HEK293 (cell line): ENCODE results near the gene SLC51B.

Experiments used
- CTCF ChIA-PET: fragments of 350-600 bp; formaldehyde crosslinking; extraction: SDS; loops from one replicate; lab custom pipeline; 2021; ENCODE audit warnings: antibody characterized with exemption; lab: Yijun Ruan, JAX
- POLR2A ChIA-PET: fragments of 300-600 bp; formaldehyde crosslinking; extraction: SDS; loops from one replicate; lab custom pipeline; 2020; ENCODE audit warnings: antibody characterized with exemption, inconsistent platforms; lab: Yijun Ruan, JAX
- H3K27ac ChIP-seq: fragments of 200-500 bp; sonication (Bioruptor generic); 2 replicates; pipeline ENCODE4 v1.5.1; 2014; ENCODE audit warnings: low read depth, low read length, control low read depth, inconsistent platforms; ENCODE audit errors: extremely low read depth
- H3K36me3 ChIP-seq, 2 experiments: fragments of 200-500 bp in 1 of 2; sonication (Bioruptor generic) in 1 of 2; 1 replicate in 1 of 2; 2 replicates in 1 of 2; pipeline ENCODE4 v1.5.1; 2014 to 2017; ENCODE audit warnings: inconsistent platforms in 2 of 2, low read length in 2 of 2; ENCODE audit not compliant: control insufficient read depth in 2 of 2, insufficient read depth in 1 of 2
- H3K4me1 ChIP-seq: fragments of 200-500 bp; sonication (Bioruptor generic); 2 replicates; pipeline ENCODE4 v1.5.1; 2014; ENCODE audit warnings: mild to moderate bottlenecking, low read length, inconsistent platforms; ENCODE audit not compliant: control insufficient read depth, insufficient read depth
- H3K4me3 ChIP-seq: 2 replicates; pipeline ENCODE4 v1.5.1; 2011; ENCODE audit warnings: low read depth, mild to moderate bottlenecking, control low read depth, low read length, moderate library complexity
- H3K9me3 ChIP-seq: fragments of 200-500 bp; sonication (Bioruptor generic); 2 replicates; pipeline ENCODE4 v1.5.1; 2014; ENCODE audit warnings: low read depth, low read length, inconsistent platforms; ENCODE audit not compliant: control insufficient read depth, insufficient read depth
- ATF2 ChIP-seq: fragments of 450-650 bp; formaldehyde crosslinking; IDR thresholded peaks from 2 replicates; pipeline ENCODE4 v1.5.1; 2016; ENCODE audit warnings: missing biosample characterization, missing genetic modification characterization, low read depth
- FEZF1 ChIP-seq: fragments of 450-650 bp; formaldehyde crosslinking; IDR thresholded peaks from 2 replicates; pipeline ENCODE4 v1.5.1; 2016; ENCODE audit warnings: missing biosample characterization, missing genetic modification characterization
- GLI4 ChIP-seq: fragments of 450-650 bp; formaldehyde crosslinking; IDR thresholded peaks from 2 replicates; pipeline ENCODE4 v1.5.1; 2016; ENCODE audit warnings: missing biosample characterization, missing genetic modification characterization
- KLF9 ChIP-seq: fragments of 450-650 bp; formaldehyde crosslinking; IDR thresholded peaks from 2 replicates; pipeline ENCODE4 v1.5.1; 2016; ENCODE audit warnings: missing biosample characterization, missing genetic modification characterization, low read depth
- MYNN ChIP-seq: fragments of 450-650 bp; formaldehyde crosslinking; IDR thresholded peaks from 2 replicates; pipeline ENCODE4 v1.5.1; 2016; ENCODE audit warnings: missing biosample characterization, missing genetic modification characterization, borderline replicate concordance
- OVOL3 ChIP-seq: fragments of 450-650 bp; formaldehyde crosslinking; IDR thresholded peaks from 2 replicates; pipeline ENCODE4 v1.5.1; 2016; ENCODE audit warnings: missing biosample characterization, missing genetic modification characterization
- ZBTB49 ChIP-seq: fragments of 450-650 bp; formaldehyde crosslinking; IDR thresholded peaks from 2 replicates; pipeline ENCODE4 v1.5.1; 2016; ENCODE audit warnings: missing biosample characterization, missing genetic modification characterization, low read depth
- ZFP41 ChIP-seq: fragments of 450-650 bp; formaldehyde crosslinking; IDR thresholded peaks from 2 replicates; pipeline ENCODE4 v1.5.1; 2016; ENCODE audit warnings: missing biosample characterization, missing genetic modification characterization, borderline replicate concordance
- ZNF354C ChIP-seq: fragments of 450-650 bp; formaldehyde crosslinking; IDR thresholded peaks from 2 replicates; pipeline ENCODE4 v1.5.1; 2016; ENCODE audit warnings: missing biosample characterization, missing genetic modification characterization, low read depth, borderline replicate concordance
- ZNF548 ChIP-seq: fragments of 450-650 bp; formaldehyde crosslinking; IDR thresholded peaks from 2 replicates; pipeline ENCODE4 v1.5.1; 2016; ENCODE audit warnings: missing biosample characterization, missing genetic modification characterization
- ZNF747 ChIP-seq: fragments of 450-650 bp; formaldehyde crosslinking; IDR thresholded peaks from 2 replicates; pipeline ENCODE4 v1.5.1; 2016; ENCODE audit warnings: missing biosample characterization, missing genetic modification characterization
- ZNF777 ChIP-seq: fragments of 450-650 bp; formaldehyde crosslinking; IDR thresholded peaks from 2 replicates; pipeline ENCODE4 v1.5.1; 2017; ENCODE audit warnings: missing biosample characterization, missing genetic modification characterization, borderline replicate concordance
- TF ChIP-seq, protein P1 (sequence below): fragments of 450-650 bp; formaldehyde crosslinking; IDR thresholded peaks from 2 replicates; pipeline ENCODE4 v1.5.1; 2016; ENCODE audit warnings: missing biosample characterization, missing genetic modification characterization

SLC51B gene

GRCh38 chr15:65057549-65057940 lies 12.4 kb downstream of the SLC51B start (continued):
- TF ChIP-seq ATF2 (tag by site-specific recombination) = no peak
- TF ChIP-seq ZBTB49 = no peak
- TF ChIP-seq MYNN = no peak
- TF ChIP-seq ZNF777 (tag by site-specific recombination) = no peak
- no peak for TF ChIP-seq OVOL3 (tag by site-specific recombination)
- TF ChIP-seq ZFP41 = no peak
- no peak for TF ChIP-seq GLI4 (tag by site-specific recombination)
- TF ChIP-seq, all 188 proteins: peak for 0

DNA sequence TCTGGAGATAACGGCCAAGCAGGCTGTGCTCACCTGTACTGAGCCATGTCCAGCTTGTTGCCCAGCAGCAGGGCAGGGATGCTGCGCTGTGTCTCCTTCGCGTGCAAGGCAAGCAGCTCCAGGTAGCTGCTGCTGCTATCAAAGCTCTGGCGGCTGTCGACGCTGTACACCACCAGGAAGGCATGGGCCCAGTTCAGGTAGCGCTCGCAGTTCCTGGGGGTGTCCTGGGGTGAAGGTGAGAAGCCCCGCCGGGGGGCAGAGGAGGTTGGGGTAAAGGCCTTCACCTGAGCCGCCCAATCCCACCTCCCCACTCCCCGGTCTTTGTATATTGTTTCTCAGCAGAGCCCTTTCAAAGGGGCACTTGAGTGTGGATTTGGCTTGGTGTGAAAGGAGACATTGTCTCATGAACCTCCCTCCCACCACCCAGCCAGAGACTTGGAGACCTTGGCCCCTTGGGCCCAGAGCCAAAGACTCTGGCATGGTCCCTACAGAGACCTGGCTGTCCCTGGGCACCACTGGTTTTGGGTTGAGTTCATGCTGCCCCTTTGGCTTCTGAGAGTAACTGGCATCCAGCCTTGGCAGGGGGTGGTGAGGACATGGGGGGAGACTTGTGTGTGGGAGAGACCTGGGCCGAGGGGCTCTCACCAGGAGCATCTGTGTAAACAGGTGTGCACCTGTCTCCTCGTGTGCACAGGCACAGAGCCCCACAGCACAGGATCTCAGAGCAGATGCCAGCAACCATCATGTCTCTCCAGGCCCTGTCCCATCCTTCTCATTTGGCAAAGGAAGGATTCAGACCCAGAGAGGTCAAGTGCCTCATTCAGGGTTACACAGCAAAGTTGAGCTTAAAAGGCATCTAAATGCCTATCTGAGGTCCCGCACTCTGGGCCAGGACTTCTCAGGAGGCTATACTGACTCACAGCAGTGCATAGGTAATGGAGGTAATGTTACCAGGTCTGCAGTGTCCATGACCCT lies 13.5 kb downstream of the SLC51B start:
- H3K4me1 ChIP-seq = no peaks in the 10 kb centered on the region
- H3K27ac ChIP-seq = no peak overlapping the region
- POLR2A ChIA-PET = no interaction called here
- CTCF ChIA-PET = interaction anchor here (1.8 kb wide), 1 partner anchor 43 kb away, joined by 7 read pairs; no protein-coding TSS in a partner anchor
- no peaks in the 10 kb centered on the region for H3K36me3 ChIP-seq
- H3K9me3 ChIP-seq = no peaks in the 10 kb centered on the region
- H3K4me3 ChIP-seq = no peak overlapping the region
- TF ChIP-seq KLF9 (tag by site-specific recombination) (no peak), FEZF1 (no peak), ZNF354C (no peak), ZNF747 (tag by site-specific recombination) (no peak)
- TF ChIP-seq, protein P1, sequence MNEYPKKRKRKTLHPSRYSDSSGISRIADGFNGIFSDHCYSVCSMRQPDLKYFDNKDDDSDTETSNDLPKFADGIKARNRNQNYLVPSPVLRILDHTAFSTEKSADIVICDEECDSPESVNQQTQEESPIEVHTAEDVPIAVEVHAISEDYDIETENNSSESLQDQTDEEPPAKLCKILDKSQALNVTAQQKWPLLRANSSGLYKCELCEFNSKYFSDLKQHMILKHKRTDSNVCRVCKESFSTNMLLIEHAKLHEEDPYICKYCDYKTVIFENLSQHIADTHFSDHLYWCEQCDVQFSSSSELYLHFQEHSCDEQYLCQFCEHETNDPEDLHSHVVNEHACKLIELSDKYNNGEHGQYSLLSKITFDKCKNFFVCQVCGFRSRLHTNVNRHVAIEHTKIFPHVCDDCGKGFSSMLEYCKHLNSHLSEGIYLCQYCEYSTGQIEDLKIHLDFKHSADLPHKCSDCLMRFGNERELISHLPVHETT (tag by site-specific recombination) = no peak

- Histone ChIP-seq H3K4me3 (no peak overlapping the region), H3K36me3 (no peaks in the 10 kb centered on the region), H3K9me3 (no peaks in the 10 kb centered on the region), H3K27ac (no peak overlapping the region), H3K4me1 (no peaks in the 10 kb centered on the region)
- ChIA-PET POLR2A (no interaction called here), CTCF (interaction anchor here (0.7 to 1.8 kb wide), 2 partner anchors 20 to 42 kb away, joined by 4 to 7 read pairs; no protein-coding TSS in a partner anchor)
- no peak for TF ChIP-seq ZNF548
Measured at GRCh38 chr15:65059369-65059750, 14.2 kb downstream of the SLC51B start.
